SK-N-DZ (cell line): ENCODE results near the gene STEAP1B.
A peak's percentile ranks its signal among the peaks of the same experiment; 100 is the strongest.
"Not testable (repeated sequence)": the region's sequence is repeated elsewhere in the genome, so short reads cannot be mapped to it uniquely, and the experiment has no call there.

Source experiments
- DNase-seq: peaks from one replicate; pipeline ENCODE4 v3.0.0-alpha.2; 2015; ENCODE audit warnings: low spot score

Gene STEAP1B

DNA sequence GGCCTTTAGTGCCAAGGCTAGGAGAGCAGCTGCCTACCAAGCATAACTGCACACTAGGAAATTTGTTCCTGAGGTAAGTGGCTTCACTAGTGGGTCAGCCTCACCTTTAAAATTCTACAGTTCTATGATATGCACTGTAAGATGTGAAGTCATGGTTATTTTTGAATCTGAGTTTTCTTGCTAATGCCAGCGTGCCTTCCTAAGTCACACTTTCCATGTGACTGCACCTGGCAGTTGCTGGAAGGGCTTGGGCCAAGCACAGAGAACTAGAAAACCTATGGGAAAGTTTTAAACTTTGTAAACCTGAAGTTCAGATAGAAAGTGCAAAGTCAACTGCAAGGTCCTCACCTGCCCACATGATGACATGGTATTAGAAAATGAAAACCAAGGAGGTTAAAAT, 42.5 kb downstream of the STEAP1B start:
- DNase-seq, result no peak

DNA sequence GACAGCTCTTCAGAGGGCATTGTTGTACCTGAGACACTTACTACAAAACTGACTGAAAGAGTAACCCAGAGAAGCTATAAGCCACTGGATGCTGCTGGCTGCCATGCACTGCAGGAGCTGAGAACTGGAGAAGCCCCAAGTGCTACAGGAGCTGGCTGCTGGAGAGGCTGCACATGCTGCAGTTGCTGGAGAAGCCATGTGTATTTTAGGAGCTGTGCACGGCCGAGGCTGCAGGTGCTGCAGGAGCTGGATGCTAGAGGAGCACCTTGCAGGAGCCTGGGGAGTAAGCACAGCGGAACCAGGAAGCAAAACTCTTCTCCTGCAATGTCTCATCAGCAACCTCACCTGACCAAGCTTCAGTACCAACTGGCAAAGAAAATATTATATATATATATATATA, 45.5 kb downstream of the STEAP1B start:
- DNase-seq, result no peak

- no peak for DNase-seq
Observed at GRCh38 chr7:22452960-22453558, 46.9 kb downstream of the STEAP1B start.

GRCh38 chr7:22452142-22452959, 47.6 kb downstream of the STEAP1B start:
- DNase-seq, result peak; percentile 44

- not testable (repeated sequence) for DNase-seq
Observed at GRCh38 chr7:22450013-22450412, 50.0 kb downstream of the STEAP1B start.

DNA sequence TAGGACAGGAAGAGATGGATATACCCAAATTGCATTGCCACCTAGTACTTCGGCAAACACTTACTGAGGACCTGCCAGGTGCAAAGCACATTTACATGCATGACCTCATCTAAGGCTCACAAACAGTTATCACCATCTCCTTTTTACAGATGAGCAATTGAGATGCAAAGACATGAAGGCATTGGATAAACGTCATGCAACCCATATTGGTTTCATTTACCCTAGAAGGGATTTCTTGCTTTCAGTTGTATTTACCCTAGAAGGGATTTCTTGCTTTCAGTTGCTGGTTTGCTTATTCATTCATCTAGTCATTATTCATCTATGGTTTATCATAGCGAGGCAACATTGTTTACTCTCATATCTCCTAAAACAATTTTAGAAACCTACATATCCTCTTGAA, 52.2 kb downstream of the STEAP1B start:
- no peak for DNase-seq

- no peak for DNase-seq
Observed at GRCh38 chr7:22447008-22447407, 53.0 kb downstream of the STEAP1B start.

- DNase-seq, result no peak
Observed at GRCh38 chr7:22445853-22446252, 54.1 kb downstream of the STEAP1B start.

DNA sequence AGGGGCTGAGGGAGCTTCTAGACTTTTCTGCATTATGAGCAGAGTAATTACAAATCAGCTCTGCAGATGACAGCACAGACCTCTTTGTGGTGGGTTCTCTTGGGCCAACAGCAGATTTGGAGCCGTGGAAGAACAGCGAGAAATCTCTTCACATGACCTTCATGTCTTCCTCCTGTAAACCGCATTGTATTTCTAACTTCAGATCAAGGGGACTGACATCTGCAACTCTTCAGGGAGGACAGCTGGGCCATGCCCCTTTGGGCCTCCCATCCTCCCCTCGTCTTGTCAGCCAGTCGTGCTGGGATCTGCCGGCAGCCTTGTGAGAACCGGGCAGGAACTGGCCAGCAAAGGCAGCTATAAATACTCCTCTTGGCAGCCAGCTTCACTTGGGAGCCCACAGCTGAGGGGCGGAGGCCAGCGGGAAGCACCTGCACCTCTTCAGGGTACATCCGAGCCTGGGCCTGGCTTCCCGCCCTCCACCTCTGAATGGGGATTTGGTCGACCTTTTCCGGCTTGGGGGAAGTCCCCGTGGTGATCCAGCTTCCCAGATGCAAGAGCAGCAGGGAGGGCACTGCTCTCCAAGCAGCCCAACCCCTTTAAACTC, 54.7 kb downstream of the STEAP1B start:
- peak; percentile 28 for DNase-seq

DNA sequence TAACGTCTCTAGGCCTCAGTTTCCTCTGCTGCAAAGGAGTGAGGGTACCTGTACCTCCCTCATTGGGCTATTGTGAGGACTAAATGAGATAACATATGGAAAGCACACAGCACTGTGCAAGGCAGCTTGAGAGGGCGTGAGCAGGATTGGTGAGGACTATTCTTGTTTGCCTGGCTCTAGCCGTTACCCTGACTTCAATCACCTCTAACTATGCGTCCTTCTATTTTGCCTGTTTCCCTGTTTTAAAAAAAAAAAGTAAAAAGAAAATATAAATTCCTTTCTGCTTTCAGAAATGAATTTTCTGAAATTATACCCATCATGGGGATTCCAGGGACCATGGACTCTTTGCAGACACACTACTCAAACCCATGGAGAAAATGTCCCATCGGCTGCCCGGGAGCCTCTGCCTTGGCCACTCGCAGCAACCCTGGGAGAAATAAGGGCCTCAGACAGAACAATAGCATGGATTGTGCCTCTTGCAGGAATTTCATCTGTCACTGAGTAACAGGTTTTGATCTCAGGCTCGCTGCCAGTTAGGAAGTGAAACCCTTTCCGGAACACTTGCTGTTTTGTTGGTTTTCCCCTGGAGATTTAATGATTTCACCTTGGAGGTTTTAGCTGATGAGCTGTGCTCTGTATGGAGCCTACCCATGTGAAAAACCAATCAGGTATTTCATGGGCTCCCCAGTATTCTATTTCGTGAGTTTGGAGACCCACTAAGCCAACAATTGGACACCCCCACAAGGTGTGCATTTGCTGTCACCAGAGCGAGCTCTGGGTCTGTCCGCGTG, 55.6 kb downstream of the STEAP1B start:
- no peak for DNase-seq

DNA sequence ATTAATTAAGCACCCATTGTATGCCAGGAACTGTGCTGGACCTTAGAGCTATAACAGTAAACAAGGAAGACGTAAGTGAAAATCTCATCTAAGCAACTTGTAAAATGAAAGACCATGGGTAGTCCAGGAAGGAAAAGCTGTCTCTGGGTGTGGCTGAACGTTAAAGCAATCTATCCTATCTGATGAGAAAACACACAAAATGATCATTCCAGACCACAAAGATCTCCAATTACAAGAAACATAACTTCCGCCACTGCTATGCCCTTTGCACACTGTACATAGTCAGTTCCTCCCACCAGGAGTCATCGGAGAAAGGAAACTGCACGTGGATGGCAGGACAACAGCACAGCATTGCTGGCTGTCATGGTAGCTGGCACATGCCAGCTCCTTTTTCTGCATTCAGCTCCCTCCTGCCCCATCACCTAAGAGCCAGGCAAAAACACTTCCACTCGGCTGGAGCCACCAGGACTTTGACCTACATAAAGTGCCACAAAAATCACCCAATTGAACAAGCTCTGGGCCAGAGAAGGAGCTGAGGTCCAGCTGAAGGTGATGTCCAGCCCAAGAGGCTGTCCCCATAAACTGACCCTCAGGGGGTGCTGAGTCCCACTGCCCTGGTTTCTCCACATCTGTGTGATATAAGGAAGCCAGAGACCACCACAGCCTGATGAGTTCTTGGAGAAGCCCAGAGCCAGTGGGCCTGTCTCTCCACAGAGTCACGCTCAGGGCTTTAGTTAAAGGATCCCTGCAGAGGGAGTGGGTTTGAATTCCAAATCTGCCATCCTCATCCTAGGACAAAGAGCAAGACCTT, 56.4 kb downstream of the STEAP1B start:
- no peak for DNase-seq

DNA sequence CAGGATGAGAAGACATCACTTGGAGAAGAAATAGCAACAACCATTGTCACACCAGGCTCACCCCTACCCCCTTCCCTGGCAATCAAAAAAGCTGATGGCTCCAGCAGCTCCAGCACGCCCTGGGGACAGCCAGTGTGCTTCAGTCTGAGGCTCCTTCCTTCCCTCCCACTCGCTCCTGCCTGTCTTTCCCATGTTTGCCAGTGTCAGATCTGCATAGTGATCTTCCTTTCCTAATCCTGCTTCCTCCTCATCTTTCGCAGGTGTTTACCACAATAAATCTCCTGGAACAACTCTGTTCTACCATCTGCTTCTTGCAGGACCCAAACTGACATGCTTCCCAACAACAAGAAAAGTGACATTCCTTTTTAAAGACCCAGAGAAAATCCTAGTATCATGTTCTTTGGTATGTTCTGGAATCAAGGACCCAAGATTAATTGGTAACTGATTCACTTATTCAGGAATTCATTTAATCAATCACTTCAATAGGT, 57.1 kb downstream of the STEAP1B start:
- no peak for DNase-seq

- no peak for DNase-seq
Observed at GRCh38 chr7:22442187-22442881, 57.7 kb downstream of the STEAP1B start.

- DNase-seq, result no peak
Observed at GRCh38 chr7:22441157-22441556, 58.8 kb downstream of the STEAP1B start.

- no peak for DNase-seq
Observed at GRCh38 chr7:22438994-22439393, 61.0 kb downstream of the STEAP1B start.

DNA sequence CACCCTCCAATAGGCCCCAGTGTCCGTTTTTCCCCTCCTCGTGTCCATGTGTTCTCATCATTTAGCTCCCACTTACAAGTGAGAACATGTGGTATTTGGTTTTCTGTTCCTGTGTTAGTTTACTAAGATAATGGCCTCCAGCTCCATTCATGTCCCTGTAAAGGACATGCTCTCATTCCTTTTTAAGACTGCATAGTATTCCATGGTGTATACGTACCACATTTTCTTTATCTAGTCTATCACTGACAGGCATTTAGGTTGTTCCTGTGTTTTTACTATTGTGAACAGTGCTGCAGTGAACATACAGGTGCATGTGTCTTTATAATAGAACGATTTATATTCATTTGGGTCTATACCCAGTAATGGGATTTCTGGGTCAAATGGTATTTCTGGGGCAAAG, 63.4 kb downstream of the STEAP1B start:
- not testable (repeated sequence) for DNase-seq

DNA sequence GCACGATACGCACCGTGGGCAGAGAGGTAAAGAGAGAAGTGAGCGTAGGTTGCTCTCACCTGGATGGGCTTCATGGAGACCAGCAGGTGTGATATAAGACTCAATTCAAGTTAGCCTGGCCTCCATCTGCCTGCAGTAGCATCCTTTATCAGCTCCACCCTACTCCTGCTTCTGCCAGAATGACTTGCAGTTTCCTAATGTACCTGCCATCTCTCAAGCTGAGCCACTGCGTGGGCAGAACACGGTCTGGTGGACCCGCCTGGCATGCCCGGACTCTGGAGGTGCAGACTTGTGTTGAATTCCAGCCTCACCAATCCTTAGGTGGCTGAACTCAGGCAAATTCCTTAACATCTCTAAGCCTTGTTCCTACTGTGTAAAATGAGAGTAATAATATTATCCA, 64.3 kb downstream of the STEAP1B start:
- DNase-seq, result no peak

- DNase-seq, result no peak
Observed at GRCh38 chr7:22435105-22435504, 64.9 kb downstream of the STEAP1B start.

DNA sequence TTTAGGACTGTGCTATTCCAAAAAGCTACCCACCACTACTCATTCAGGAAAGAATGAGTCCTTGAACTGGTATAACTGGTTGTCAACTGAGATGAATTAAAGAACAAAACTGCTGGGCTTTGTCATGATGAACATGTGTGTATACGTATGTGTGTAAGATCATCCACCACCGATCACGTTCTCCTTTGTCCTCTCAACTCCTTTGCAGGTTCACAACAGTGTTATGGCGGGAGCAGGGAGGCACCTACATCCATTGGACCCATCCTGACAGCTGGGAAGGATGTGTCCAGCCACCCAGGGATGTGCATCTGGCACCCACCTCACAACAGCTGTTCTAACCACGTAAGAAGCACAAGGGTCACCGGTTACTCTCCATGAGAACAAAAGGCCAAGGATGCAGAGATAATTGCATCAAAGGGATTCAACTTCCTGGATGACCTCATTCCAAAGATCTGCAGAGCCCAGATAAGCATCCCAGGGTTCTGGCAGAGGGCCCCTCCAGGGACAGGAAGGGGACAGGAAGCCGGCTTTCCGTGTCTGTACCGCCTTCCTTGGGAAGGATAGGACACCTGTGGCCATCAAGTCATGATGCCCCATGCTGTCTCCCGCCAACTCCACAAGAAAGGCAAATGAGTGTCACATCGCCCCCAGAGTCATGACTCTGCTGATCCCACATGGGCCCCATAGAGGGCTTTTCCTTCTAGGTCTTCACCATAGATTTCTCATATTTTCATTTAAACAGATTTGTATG, 66.1 kb downstream of the STEAP1B start:
- DNase-seq, result peak; percentile 68
